H1 (cell line): ENCODE data around the gene PLXNA3. TPM values are rescaled to one million over a fixed set of nuclear protein-coding genes. Genes with fewer than 3 reads are reported as not detected.

Experiments
- CTCF ChIA-PET: fragments of 300-600 bp; sonication (Branson Sonifier 250); formaldehyde crosslinking; loops from one replicate; lab custom pipeline; 2021; ENCODE audit not compliant: partially characterized antibody; lab: Charles Lee
- POLR2A ChIA-PET: fragments of 300-600 bp; sonication (Branson Sonifier 250); formaldehyde crosslinking; loops from one replicate; lab custom pipeline; 2021; ENCODE audit warnings: inconsistent platforms; ENCODE audit not compliant: partially characterized antibody; lab: Charles Lee
- DNase-seq, 2 experiments: peaks; one replicate each; pipeline versions ENCODE4 v3.0.0 to v3.0.0-alpha.2; 2010 to 2022; ENCODE audit warnings: low spot score in 2 of 2, low read depth in 1 of 2, mixed read lengths in 1 of 2
- FAIRE-seq: peaks from 2 replicates; lab custom pipeline; 2011; peaks lifted over from hg19 to GRCh38; lab: Jason Lieb, UNC
- H2AFZ ChIP-seq: 2 replicates; pipeline ENCODE4 v1.8.1; 2012; ENCODE audit warnings: low read length, inconsistent platforms
- H2AK5ac ChIP-seq: 2 replicates; pipeline ENCODE4 v1.6.1; 2013; ENCODE audit warnings: low read depth, low read length
- H2BK120ac ChIP-seq: replicated peaks from 2 replicates; pipeline ENCODE3; 2013; ENCODE audit warnings: low read depth, low read length, inconsistent platforms
- H2BK12ac ChIP-seq: 2 replicates; pipeline ENCODE4 v1.6.1; 2013; ENCODE audit warnings: low read depth, low read length
- H2BK15ac ChIP-seq: 2 replicates; pipeline ENCODE4 v1.6.1; 2013; ENCODE audit warnings: low read length
- H2BK20ac ChIP-seq: 2 replicates; pipeline ENCODE4 v1.6.1; 2013; ENCODE audit warnings: low read length
- H2BK5ac ChIP-seq: 2 replicates; pipeline ENCODE4 v1.6.1; 2013; ENCODE audit warnings: low read depth, low read length
- H3K14ac ChIP-seq: 2 replicates; pipeline ENCODE4 v1.6.1; 2013; ENCODE audit warnings: inconsistent platforms; ENCODE audit not compliant: insufficient read length
- H3K18ac ChIP-seq: 2 replicates; pipeline ENCODE4 v1.6.1; 2013; ENCODE audit warnings: low read length; ENCODE audit errors: extremely low read depth
- H3K23ac ChIP-seq: 2 replicates; pipeline ENCODE4 v1.6.1; 2013; ENCODE audit warnings: inconsistent platforms; ENCODE audit not compliant: insufficient read length
- H3K23me2 ChIP-seq: 2 replicates; pipeline ENCODE4 v1.6.1; 2013; ENCODE audit warnings: low read depth, low read length
- H3K27ac ChIP-seq: 2 replicates; pipeline ENCODE4 v1.6.1; 2011; ENCODE audit warnings: low read depth, low read length, inconsistent platforms
- H3K27me3 ChIP-seq, 4 experiments: replicated peaks in 1 of 4; 1 replicate in 1 of 4; 2 replicates in 3 of 4; pipeline versions ENCODE4 v1.6.1 to v1.8.1; 2011 to 2013; ENCODE audit warnings: low read length in 3 of 4, mild to moderate bottlenecking in 3 of 4, inconsistent platforms in 2 of 4, mixed read lengths in 2 of 4, moderate library complexity in 1 of 4; ENCODE audit not compliant: control insufficient read depth in 3 of 4, insufficient read depth in 3 of 4; ENCODE audit errors: extremely low read depth in 1 of 4
- H3K36me3 ChIP-seq, 4 experiments: 2 replicates each; pipeline versions ENCODE4 v1.6.1 to v1.8.1; 2011 to 2013; ENCODE audit warnings: mild to moderate bottlenecking in 4 of 4, low read length in 3 of 4, moderate library complexity in 2 of 4, control low read depth in 1 of 4, inconsistent platforms in 1 of 4; ENCODE audit not compliant: insufficient read depth in 4 of 4, control insufficient read depth in 2 of 4
- H3K4ac ChIP-seq: replicated peaks from 2 replicates; pipeline ENCODE3; 2013; ENCODE audit warnings: low read length, low read depth, mixed read lengths, inconsistent platforms; ENCODE audit not compliant: insufficient read length
- H3K4me1 ChIP-seq, 4 experiments: replicated peaks in 1 of 4; 1 replicate in 1 of 4; 2 replicates in 3 of 4; pipeline versions ENCODE4 v1.6.1 to v1.8.1; 2011 to 2013; ENCODE audit warnings: low read length in 3 of 4, inconsistent platforms in 2 of 4, mixed read lengths in 1 of 4; ENCODE audit not compliant: insufficient read depth in 4 of 4, control insufficient read depth in 3 of 4
- H3K4me2 ChIP-seq, 2 experiments: 2 replicates each; pipeline versions ENCODE4 v1.6.1 to v1.8.1; 2011 to 2013; ENCODE audit warnings: low read depth in 2 of 2, low read length in 2 of 2, control low read depth in 1 of 2, inconsistent platforms in 1 of 2, mild to moderate bottlenecking in 1 of 2; ENCODE audit not compliant: insufficient read depth in 1 of 2
- H3K4me3 ChIP-seq, 4 experiments: fragments of 200-600, 300-600 bp in 1 of 4; sonication (generic), shearing (Covaris generic), sonication (Bioruptor Twin) in 1 of 4; 2 replicates each; pipeline versions ENCODE4 v1.5.1 to v1.8.1; 2011 to 2016; ENCODE audit warnings: low read length in 4 of 4, low read depth in 3 of 4, control low read depth in 2 of 4, inconsistent platforms in 2 of 4, mild to moderate bottlenecking in 2 of 4, mixed read lengths in 1 of 4, moderate library complexity in 1 of 4; ENCODE audit not compliant: insufficient read depth in 2 of 4; ENCODE audit errors: extremely low read depth in 1 of 4
- H3K56ac ChIP-seq: replicated peaks from 2 replicates; pipeline ENCODE3; 2013; ENCODE audit warnings: low read depth, mild to moderate bottlenecking, mixed read lengths, low read length, inconsistent platforms; ENCODE audit not compliant: insufficient read length
- H3K79me1 ChIP-seq: 2 replicates; pipeline ENCODE4 v1.6.1; 2013; ENCODE audit warnings: low read depth, low read length, control low read depth
- H3K79me2 ChIP-seq, 2 experiments: 2 replicates each; pipeline versions ENCODE4 v1.6.1 to v1.8.1; 2012 to 2013; ENCODE audit warnings: low read length in 2 of 2, mild to moderate bottlenecking in 2 of 2, inconsistent platforms in 1 of 2; ENCODE audit not compliant: insufficient read depth in 2 of 2, control insufficient read depth in 1 of 2
- H3K9ac ChIP-seq, 4 experiments: replicated peaks in 1 of 4; 1 replicate in 1 of 4; 2 replicates in 3 of 4; pipeline versions ENCODE4 v1.6.1 to v1.8.1; 2011 to 2013; ENCODE audit warnings: low read depth in 3 of 4, low read length in 3 of 4, control low read depth in 2 of 4, mild to moderate bottlenecking in 2 of 4, moderate library complexity in 2 of 4, inconsistent platforms in 1 of 4; ENCODE audit errors: extremely low read depth in 1 of 4
- H3K9me3 ChIP-seq, 2 experiments: 2 replicates each; pipeline versions ENCODE4 v1.6.1 to v1.8.1; 2012 to 2013; ENCODE audit warnings: mild to moderate bottlenecking in 2 of 2, moderate library complexity in 2 of 2, control low read depth in 1 of 2, inconsistent platforms in 1 of 2, low read depth in 1 of 2, low read length in 1 of 2, mixed read lengths in 1 of 2; ENCODE audit not compliant: insufficient read depth in 2 of 2
- H4K20me1 ChIP-seq, 2 experiments: replicated peaks in 1 of 2; 2 replicates each; pipeline versions ENCODE3 to v1.8.1; 2011 to 2013; ENCODE audit warnings: inconsistent platforms in 2 of 2, low read length in 2 of 2, mild to moderate bottlenecking in 1 of 2; ENCODE audit not compliant: insufficient read depth in 2 of 2, control insufficient read depth in 1 of 2
- H4K5ac ChIP-seq: 2 replicates; pipeline ENCODE4 v1.6.1; 2013; ENCODE audit warnings: low read length, low read depth, mixed read lengths, inconsistent platforms; ENCODE audit not compliant: insufficient read length
- H4K8ac ChIP-seq: 2 replicates; pipeline ENCODE4 v1.8.0; 2013; ENCODE audit warnings: mild to moderate bottlenecking, moderate library complexity, low read length, inconsistent platforms; ENCODE audit not compliant: insufficient read depth; ENCODE audit errors: extremely low read depth
- H4K91ac ChIP-seq: replicated peaks from 2 replicates; pipeline ENCODE3; 2013; ENCODE audit warnings: low read length, mixed read lengths, inconsistent platforms; ENCODE audit not compliant: insufficient read length
- EGR1 ChIP-seq: IDR thresholded peaks from 2 replicates; pipeline ENCODE4 v1.6.1; 2011; ENCODE audit warnings: low read depth, low read length, borderline replicate concordance
- EZH2 ChIP-seq: fragments of 200-600 bp; sonication (generic); IDR thresholded peaks from 2 replicates; pipeline ENCODE4 v1.7.1; 2012; ENCODE audit warnings: low read depth, mild to moderate bottlenecking, moderate library complexity, low read length, inconsistent platforms; ENCODE audit not compliant: severe bottlenecking
- FOSL1 ChIP-seq: IDR thresholded peaks from 2 replicates; pipeline ENCODE4 v1.6.1; 2011; ENCODE audit warnings: mild to moderate bottlenecking, low read depth, low read length, moderate library complexity; ENCODE audit not compliant: insufficient read depth
- NANOG ChIP-seq: IDR thresholded peaks from 2 replicates; pipeline ENCODE4 v1.6.1; 2011; ENCODE audit warnings: low read length, low read depth, mild to moderate bottlenecking, inconsistent platforms; ENCODE audit not compliant: insufficient read depth, poor library complexity, severe bottlenecking
- POLR2A ChIP-seq, 2 experiments: IDR thresholded peaks; 1 replicate in 1 of 2; 2 replicates in 1 of 2; pipeline ENCODE4 v1.6.1; 2011; ENCODE audit warnings: low read depth in 2 of 2, low read length in 2 of 2, mild to moderate bottlenecking in 2 of 2; ENCODE audit errors: control extremely low read depth in 1 of 2
- TAF7 ChIP-seq: optimal IDR thresholded peaks from 2 replicates; pipeline ENCODE3; 2011; ENCODE audit warnings: low read depth, mild to moderate bottlenecking, inconsistent platforms, low read length, moderate library complexity, borderline replicate concordance
- WGBS, 2 experiments: shearing (Covaris generic) in 1 of 2; methylation state at CpG; one replicate each; pipeline versions ENCODE4 v1.1.6 to v1.1.7; 2013 to 2015; ENCODE audit warnings: low lambda C conversion rate in 2 of 2, mixed read lengths in 2 of 2, inconsistent platforms in 1 of 2, low coverage in 1 of 2, missing lambda C conversion rate in 1 of 2; ENCODE audit not compliant: insufficient replicate concordance in 2 of 2, insufficient coverage in 1 of 2, insufficient read length in 1 of 2; ENCODE audit errors: extremely low coverage in 1 of 2, missing lambda C conversion rate in 1 of 2; 5-methylcytosine and 5-hydroxymethylcytosine counted together
- polyA plus RNA-seq, 7 experiments: library from polyadenylated mRNA; depleted of rRNA in 3 of 7; stranded (reverse) in 5 of 7; unstranded in 2 of 7; fragments of >200 nt in 5 of 7; fragments of 200-250 nt in 2 of 7; gene quantifications; 1 replicate in 5 of 7; 2 replicates in 1 of 7; 4 replicates in 1 of 7; pipeline versions ENCODE4 v1.2.1 to v1.2.3, GENCODE V29; 2011 to 2013; ENCODE audit warnings: missing spikeins in 2 of 7, mixed read lengths in 2 of 7
- total RNA-seq: library from RNA; stranded (reverse); fragmentation: NEBNext Ultra II Directional; extraction: Animal tissue kit (Norgen Biotek cat#: 25700); gene quantifications from 2 replicates; pipeline ENCODE4 v1.2.1, GENCODE V29; 2021

The PLXNA3 gene
- total and polyA plus RNA-seq, 2 of the 8 experiments (the other 6 are each of a cell fraction or from before 2014, with no cell fraction given), result 10.7 to 18.2 TPM

DNA sequence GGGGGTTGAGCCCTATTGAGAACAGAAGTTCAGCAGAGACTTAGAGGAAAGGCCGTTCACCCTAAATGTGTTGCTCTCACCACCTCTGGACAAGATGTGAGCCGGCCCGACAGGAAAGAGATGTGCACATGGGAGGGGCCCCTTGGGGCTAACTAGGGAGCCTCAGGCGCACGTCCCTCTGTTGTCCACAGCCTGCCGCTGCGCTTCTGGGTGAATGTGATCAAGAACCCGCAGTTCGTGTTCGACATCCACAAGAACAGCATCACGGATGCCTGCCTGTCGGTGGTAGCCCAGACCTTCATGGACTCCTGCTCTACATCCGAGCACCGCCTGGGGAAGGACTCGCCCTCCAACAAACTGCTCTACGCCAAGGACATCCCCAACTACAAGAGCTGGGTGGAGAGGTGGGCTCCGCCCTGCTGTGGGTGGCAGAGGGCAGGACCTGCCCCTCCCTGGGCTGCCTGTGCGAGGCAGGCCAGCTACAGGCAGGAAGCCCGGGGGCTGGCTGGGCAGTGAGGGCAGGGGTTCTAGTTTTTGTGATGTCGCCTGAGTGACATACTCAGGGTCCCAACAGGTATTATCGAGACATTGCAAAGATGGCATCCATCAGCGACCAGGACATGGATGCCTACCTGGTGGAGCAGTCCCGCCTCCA, 13.0 kb downstream of the PLXNA3 start:
- Histone ChIP-seq H3K79me2 (no peaks in the 10 kb centered on the region), H2AFZ (no peak overlapping the region), H3K4ac (no peak overlapping the region), H3K9ac (no peak overlapping the region), H4K8ac (no peak overlapping the region), H4K20me1 (no peaks in the 10 kb centered on the region), H4K5ac (no peak overlapping the region), H3K4me3 (no peak overlapping the region), H2BK5ac (no peak overlapping the region), H2BK20ac (no peak overlapping the region), H3K23ac (no peak overlapping the region), H3K27ac (no peak overlapping the region), H3K9me3 (no peaks in the 10 kb centered on the region), H3K4me2 (no peak overlapping the region), H3K79me1 (no peaks in the 10 kb centered on the region), H3K23me2 (no peaks in the 10 kb centered on the region), H2BK15ac (no peak overlapping the region), H3K36me3 (peaks cover 0 to 27% (median 5%) of the 10 kb centered on the region in 4 experiments; a peak in 5 of 8 replicates), H3K18ac (no peak overlapping the region), H2BK120ac (no peak overlapping the region), H4K91ac (no peak overlapping the region), H3K14ac (no peak overlapping the region), H2AK5ac (no peak overlapping the region), H2BK12ac (no peak overlapping the region), H3K27me3 (no peaks in the 10 kb centered on the region), H3K4me1 (no peaks in the 10 kb centered on the region), H3K56ac (no peak overlapping the region)
- CTCF ChIA-PET, result interaction anchor here (3.1 kb wide), 1 partner anchor 12 kb away, joined by 11 read pairs; the partner anchor contains the start of gene PLXNA3
- WGBS, 2 experiments, result 95% methylated on average over 17 of the region's 23 CpGs; no CpG with 5 or more reads in 1 of the 2 experiments
- TF ChIP-seq FOSL1 (no peak), TAF7 (no peak), NANOG (no peak), POLR2A (IDR thresholded peaks at IDR 0.05; ENCODE audit: control extremely low read depth in 1 of 2, low read depth in 2 of 2, low read length in 2 of 2) (no peak), EGR1 (no peak), EZH2 (no peak)
- FAIRE-seq, result no peak
- DNase-seq, result no peak
- POLR2A ChIA-PET, result interaction anchor here (1.2 kb wide), 1 partner anchor 16 kb away, joined by 3 read pairs; no protein-coding TSS in a partner anchor
